Measurements from ENCODE around the gene SORCS2.

The SORCS2 gene

DNA sequence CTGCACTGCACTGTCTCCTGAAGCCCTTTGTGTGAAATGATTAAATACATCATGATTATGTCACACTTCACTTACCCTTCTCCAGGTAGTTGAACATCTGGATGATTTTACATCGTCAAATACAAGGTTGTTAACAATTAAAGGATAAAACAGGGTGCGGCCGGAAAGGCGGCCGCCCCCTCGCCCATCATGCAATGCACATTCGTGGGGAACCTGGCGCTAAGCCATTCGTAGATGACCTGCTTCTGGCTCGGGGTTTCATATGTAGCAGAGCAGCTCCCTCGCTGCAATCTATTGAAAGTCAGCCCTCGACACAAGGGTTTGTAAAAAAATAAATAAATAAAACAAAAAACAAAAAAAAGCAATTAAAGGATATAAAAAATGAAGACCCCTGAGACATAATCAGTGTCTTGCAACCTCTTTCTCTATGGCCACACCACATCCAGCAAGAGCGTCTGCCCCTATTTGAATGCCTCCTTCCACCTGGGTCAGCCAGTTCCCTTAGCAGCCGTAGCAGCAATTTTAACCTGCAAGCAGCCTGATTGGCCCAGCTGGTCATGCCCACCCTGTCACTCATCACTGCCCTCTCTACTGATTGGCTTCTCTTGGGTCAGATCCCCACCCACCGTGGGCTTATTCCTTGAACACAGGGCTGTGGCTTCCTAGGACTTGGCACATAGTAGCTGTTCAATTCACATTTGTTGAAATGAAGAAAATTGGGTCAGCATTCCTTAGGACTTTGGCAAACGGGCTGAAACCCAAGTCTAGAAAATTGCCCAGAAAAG, 390.2 kb downstream of the SORCS2 start:
- Histone ChIP-seq H2BK12ac (ENCODE audit: low read length) (no peak overlapping the region), H4K12ac (ENCODE audit: low read depth, low read length) (no peak overlapping the region), H3K9ac (ENCODE audit: low read length) (no peak overlapping the region), H4K91ac (ENCODE audit: low read depth, low read length) (no peak overlapping the region), H2BK120ac (ENCODE audit: insufficient read depth, low read length, poor library complexity) (no peak overlapping the region), H3K36me3 (ENCODE audit: control insufficient read depth in 1 of 2, insufficient read depth in 2 of 2, low read length in 2 of 2) (no peaks in the 10 kb centered on the region), H2AK5ac (ENCODE audit: low read length) (no peak overlapping the region), H2AFZ (ENCODE audit: insufficient read depth, low read length, poor library complexity) (no peak overlapping the region), H3K4me1 (ENCODE audit: control insufficient read depth in 1 of 2, insufficient read depth in 2 of 2, low read length in 2 of 2) (no peaks in the 10 kb centered on the region), H3K79me2 (ENCODE audit: control insufficient read depth, insufficient read depth, low read length, poor library complexity) (no peaks in the 10 kb centered on the region), H2BK5ac (ENCODE audit: low read depth, low read length, poor library complexity) (no peak overlapping the region), H3K4me3 (ENCODE audit: low read depth, low read length) (no peak overlapping the region), H3K14ac (ENCODE audit: low read length) (no peak overlapping the region), H3K23ac (ENCODE audit: low read length) (no peak overlapping the region), H3K4me2 (ENCODE audit: low read length) (no peak overlapping the region), H3K79me1 (ENCODE audit: low read length) (no peaks in the 10 kb centered on the region), H3K18ac (ENCODE audit: low read length) (no peak overlapping the region), H3K4ac (ENCODE audit: low read depth, low read length) (no peak overlapping the region), H3K27ac (ENCODE audit: low read depth, low read length) (no peak overlapping the region), H4K8ac (ENCODE audit: low read depth, low read length) (no peak overlapping the region), H3K27me3 (ENCODE audit: insufficient read depth, low read length) (no peaks in the 10 kb centered on the region), H3K9me3 (ENCODE audit: insufficient read depth, low read depth, low read length) (peaks cover 24% of the 10 kb centered on the region)
- WGBS (ENCODE audit: extremely low coverage, insufficient coverage, insufficient read length): no CpG with 5 or more reads among the region's 16 CpGs
- no peak for DNase-seq

DNA sequence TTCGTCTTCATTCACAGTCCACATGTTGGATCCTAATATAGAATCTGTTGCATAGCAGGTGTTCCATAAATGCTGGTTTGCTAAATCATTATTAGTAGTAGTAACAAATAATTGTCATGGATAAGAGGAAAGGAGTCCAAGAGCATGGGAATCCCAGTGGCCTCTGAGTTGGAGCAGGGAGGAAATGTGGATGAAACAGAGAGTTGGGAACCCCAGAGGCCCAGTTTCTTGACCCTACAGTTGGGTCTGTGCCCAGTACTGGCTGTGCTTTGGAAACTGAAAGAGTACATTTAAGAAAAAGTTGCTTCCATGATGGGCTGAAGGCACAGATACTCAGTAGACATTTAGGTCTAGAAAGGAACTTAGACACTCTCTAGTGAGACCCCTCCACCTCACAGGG, 391.8 kb downstream of the SORCS2 start:
- no CpG with 5 or more reads among the region's 1 CpG for WGBS (ENCODE audit: extremely low coverage, insufficient coverage, insufficient read length)
- H3K79me2 ChIP-seq (ENCODE audit: control insufficient read depth, insufficient read depth, low read length, poor library complexity): no peaks in the 10 kb centered on the region
- H3K23ac ChIP-seq (ENCODE audit: low read length): no peak overlapping the region
- H3K4me3 ChIP-seq (ENCODE audit: low read depth, low read length): no peak overlapping the region
- H4K8ac ChIP-seq (ENCODE audit: low read depth, low read length): no peak overlapping the region
- H4K12ac ChIP-seq (ENCODE audit: low read depth, low read length): no peak overlapping the region
- no peaks in the 10 kb centered on the region for H3K79me1 ChIP-seq (ENCODE audit: low read length)
- H3K4me1 ChIP-seq (ENCODE audit: control insufficient read depth in 1 of 2, insufficient read depth in 2 of 2, low read length in 2 of 2): no peaks in the 10 kb centered on the region
- no peak overlapping the region for H3K9ac ChIP-seq (ENCODE audit: low read length)
- no peak overlapping the region for H3K4ac ChIP-seq (ENCODE audit: low read depth, low read length)
- no peak overlapping the region for H2BK12ac ChIP-seq (ENCODE audit: low read length)
- no peak overlapping the region for H4K91ac ChIP-seq (ENCODE audit: low read depth, low read length)
- H3K4me2 ChIP-seq (ENCODE audit: low read length): no peak overlapping the region
- no peaks in the 10 kb centered on the region for H3K36me3 ChIP-seq (ENCODE audit: control insufficient read depth in 1 of 2, insufficient read depth in 2 of 2, low read length in 2 of 2)
- H2AFZ ChIP-seq (ENCODE audit: insufficient read depth, low read length, poor library complexity): no peak overlapping the region
- no peak overlapping the region for H2BK5ac ChIP-seq (ENCODE audit: low read depth, low read length, poor library complexity)
- no peak overlapping the region for H3K14ac ChIP-seq (ENCODE audit: low read length)
- no peak overlapping the region for H3K27ac ChIP-seq (ENCODE audit: low read depth, low read length)
- DNase-seq: no peak
- no peak overlapping the region for H2AK5ac ChIP-seq (ENCODE audit: low read length)
- H3K18ac ChIP-seq (ENCODE audit: low read length): no peak overlapping the region
- no peaks in the 10 kb centered on the region for H3K27me3 ChIP-seq (ENCODE audit: insufficient read depth, low read length)
- H3K9me3 ChIP-seq (ENCODE audit: insufficient read depth, low read depth, low read length): peaks cover 17% of the 10 kb centered on the region
- no peak overlapping the region for H2BK120ac ChIP-seq (ENCODE audit: insufficient read depth, low read length, poor library complexity)

DNA sequence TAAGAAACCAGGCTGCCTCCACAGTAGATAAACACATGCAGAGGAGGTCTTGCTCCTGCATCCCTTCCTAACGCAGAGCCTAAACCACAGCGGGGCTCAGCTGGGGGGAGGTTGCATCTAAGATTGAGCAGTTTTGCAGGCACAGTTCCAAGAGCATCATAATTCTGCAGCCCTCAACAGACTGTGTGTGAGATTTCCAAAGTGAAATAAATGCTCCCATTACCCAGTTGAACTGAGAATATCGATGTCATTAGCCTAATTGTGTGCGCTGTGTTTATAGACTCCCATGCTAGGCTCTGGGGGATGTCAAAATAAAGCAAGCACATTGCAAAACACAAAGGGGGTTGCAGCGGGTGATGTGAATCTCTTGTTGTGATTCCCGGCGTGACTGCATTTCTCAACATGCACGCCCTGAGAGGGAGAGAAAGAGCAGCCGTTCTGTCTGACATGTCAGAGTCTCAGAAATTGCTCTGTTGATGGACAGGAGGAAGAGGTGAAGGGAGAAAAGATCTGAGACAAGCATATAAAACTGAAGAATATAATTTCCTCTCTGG, 392.3 kb downstream of the SORCS2 start:
- no peak for DNase-seq
- H3K23ac ChIP-seq (ENCODE audit: low read length): no peak overlapping the region
- no CpG with 5 or more reads among the region's 9 CpGs for WGBS (ENCODE audit: extremely low coverage, insufficient coverage, insufficient read length)
- no peaks in the 10 kb centered on the region for H3K27me3 ChIP-seq (ENCODE audit: insufficient read depth, low read length)
- no peaks in the 10 kb centered on the region for H3K4me1 ChIP-seq (ENCODE audit: control insufficient read depth in 1 of 2, insufficient read depth in 2 of 2, low read length in 2 of 2)
- no peak overlapping the region for H2BK120ac ChIP-seq (ENCODE audit: insufficient read depth, low read length, poor library complexity)
- H3K79me2 ChIP-seq (ENCODE audit: control insufficient read depth, insufficient read depth, low read length, poor library complexity): no peaks in the 10 kb centered on the region
- H3K9ac ChIP-seq (ENCODE audit: low read length): no peak overlapping the region
- no peak overlapping the region for H3K4ac ChIP-seq (ENCODE audit: low read depth, low read length)
- H2AFZ ChIP-seq (ENCODE audit: insufficient read depth, low read length, poor library complexity): no peak overlapping the region
- H3K18ac ChIP-seq (ENCODE audit: low read length): no peak overlapping the region
- H3K4me2 ChIP-seq (ENCODE audit: low read length): no peak overlapping the region
- no peak overlapping the region for H2BK12ac ChIP-seq (ENCODE audit: low read length)
- no peak overlapping the region for H2BK5ac ChIP-seq (ENCODE audit: low read depth, low read length, poor library complexity)
- no peak overlapping the region for H3K4me3 ChIP-seq (ENCODE audit: low read depth, low read length)
- no peak overlapping the region for H2AK5ac ChIP-seq (ENCODE audit: low read length)
- no peak overlapping the region for H4K91ac ChIP-seq (ENCODE audit: low read depth, low read length)
- no peaks in the 10 kb centered on the region for H3K36me3 ChIP-seq (ENCODE audit: control insufficient read depth in 1 of 2, insufficient read depth in 2 of 2, low read length in 2 of 2)
- H3K14ac ChIP-seq (ENCODE audit: low read length): no peak overlapping the region
- no peak overlapping the region for H4K12ac ChIP-seq (ENCODE audit: low read depth, low read length)
- H4K8ac ChIP-seq (ENCODE audit: low read depth, low read length): no peak overlapping the region
- H3K27ac ChIP-seq (ENCODE audit: low read depth, low read length): no peak overlapping the region
- peaks cover 12% of the 10 kb centered on the region for H3K9me3 ChIP-seq (ENCODE audit: insufficient read depth, low read depth, low read length)
- no peaks in the 10 kb centered on the region for H3K79me1 ChIP-seq (ENCODE audit: low read length)

DNA sequence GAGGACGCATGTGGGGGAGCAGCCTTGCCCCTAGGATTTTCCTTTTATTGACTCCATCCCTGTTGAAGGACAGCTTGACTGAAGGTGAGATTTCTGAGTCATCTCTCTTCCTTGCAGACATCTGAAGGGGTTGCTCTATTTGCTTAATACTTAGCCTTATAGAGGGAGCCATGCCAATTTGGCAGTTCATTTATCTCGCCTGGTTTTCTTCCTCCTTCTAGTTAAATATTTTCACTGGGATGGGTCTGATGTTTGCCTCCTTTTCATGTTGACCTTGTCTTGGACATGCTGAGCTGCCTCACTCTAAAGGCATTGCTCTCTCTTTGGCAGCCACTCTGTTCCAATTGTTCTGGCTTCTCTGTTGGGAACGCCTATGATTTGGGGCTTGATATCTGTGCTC, 393.4 kb downstream of the SORCS2 start:
- no peak overlapping the region for H2BK5ac ChIP-seq (ENCODE audit: low read depth, low read length, poor library complexity)
- H2BK12ac ChIP-seq (ENCODE audit: low read length): no peak overlapping the region
- no peak overlapping the region for H4K12ac ChIP-seq (ENCODE audit: low read depth, low read length)
- no peak overlapping the region for H2AK5ac ChIP-seq (ENCODE audit: low read length)
- no peaks in the 10 kb centered on the region for H3K36me3 ChIP-seq (ENCODE audit: control insufficient read depth in 1 of 2, insufficient read depth in 2 of 2, low read length in 2 of 2)
- H3K27me3 ChIP-seq (ENCODE audit: insufficient read depth, low read length): no peaks in the 10 kb centered on the region
- no CpG with 5 or more reads among the region's 3 CpGs for WGBS (ENCODE audit: extremely low coverage, insufficient coverage, insufficient read length)
- no peak overlapping the region for H4K8ac ChIP-seq (ENCODE audit: low read depth, low read length)
- peaks cover 8% of the 10 kb centered on the region for H3K9me3 ChIP-seq (ENCODE audit: insufficient read depth, low read depth, low read length)
- no peaks in the 10 kb centered on the region for H3K79me2 ChIP-seq (ENCODE audit: control insufficient read depth, insufficient read depth, low read length, poor library complexity)
- no peak overlapping the region for H3K14ac ChIP-seq (ENCODE audit: low read length)
- H3K23ac ChIP-seq (ENCODE audit: low read length): no peak overlapping the region
- no peak overlapping the region for H2AFZ ChIP-seq (ENCODE audit: insufficient read depth, low read length, poor library complexity)
- no peak for DNase-seq
- H2BK120ac ChIP-seq (ENCODE audit: insufficient read depth, low read length, poor library complexity): no peak overlapping the region
- H3K18ac ChIP-seq (ENCODE audit: low read length): no peak overlapping the region
- no peaks in the 10 kb centered on the region for H3K4me1 ChIP-seq (ENCODE audit: control insufficient read depth in 1 of 2, insufficient read depth in 2 of 2, low read length in 2 of 2)
- no peak overlapping the region for H3K4me3 ChIP-seq (ENCODE audit: low read depth, low read length)
- no peak overlapping the region for H3K27ac ChIP-seq (ENCODE audit: low read depth, low read length)
- H3K79me1 ChIP-seq (ENCODE audit: low read length): no peaks in the 10 kb centered on the region
- no peak overlapping the region for H3K4me2 ChIP-seq (ENCODE audit: low read length)
- H3K4ac ChIP-seq (ENCODE audit: low read depth, low read length): no peak overlapping the region
- no peak overlapping the region for H3K9ac ChIP-seq (ENCODE audit: low read length)
- H4K91ac ChIP-seq (ENCODE audit: low read depth, low read length): no peak overlapping the region

Data from trophoblast cell (in vitro differentiated cells and primary cell).